Liver (tissue), 9 donors: Measurements from ENCODE around the gene NFYB. TPM values are rescaled to one million over a fixed set of nuclear protein-coding genes. Genes with fewer than 3 reads are reported as not detected.

Experiments used
- DNase-seq: peaks from one replicate; pipeline ENCODE4 v3.0.0-alpha.2; 2017; ENCODE audit warnings: low spot score
- H3K27ac ChIP-seq, 2 donors: one replicate each; pipeline ENCODE4 v1.7.0; 2013; ENCODE audit warnings: inconsistent platforms in 2 of 2, low read length in 2 of 2, control low read depth in 1 of 2, low read depth in 1 of 2, mild to moderate bottlenecking in 1 of 2
- H3K27me3 ChIP-seq, 4 donors: one replicate each; pipeline versions ENCODE4 v1.6.1 to v1.7.0; 2013; ENCODE audit warnings: low read length in 3 of 4, inconsistent platforms in 1 of 4, mild to moderate bottlenecking in 1 of 4, moderate library complexity in 1 of 4; ENCODE audit not compliant: control insufficient read depth in 4 of 4, insufficient read depth in 4 of 4
- H3K36me3 ChIP-seq, 4 donors: one replicate each; pipeline versions ENCODE4 v1.6.1 to v1.7.0; 2013; ENCODE audit warnings: low read length in 3 of 4, mild to moderate bottlenecking in 3 of 4, low read depth in 1 of 4, moderate library complexity in 1 of 4; ENCODE audit not compliant: control insufficient read depth in 4 of 4, insufficient read depth in 3 of 4
- H3K4me1 ChIP-seq, 4 donors: one replicate each; pipeline versions ENCODE4 v1.6.1 to v1.7.0; 2013; ENCODE audit warnings: low read length in 3 of 4, mild to moderate bottlenecking in 3 of 4, moderate library complexity in 1 of 4; ENCODE audit not compliant: control insufficient read depth in 4 of 4, insufficient read depth in 4 of 4
- H3K4me3 ChIP-seq, 3 donors: one replicate each; pipeline versions ENCODE4 v1.6.1 to v1.7.0; 2013; ENCODE audit warnings: low read length in 3 of 3, control low read depth in 1 of 3, low read depth in 1 of 3, mild to moderate bottlenecking in 1 of 3
- H3K9ac ChIP-seq, 2 donors: one replicate each; pipeline ENCODE4 v1.7.0; 2013; ENCODE audit warnings: low read length in 2 of 2, mild to moderate bottlenecking in 2 of 2, moderate library complexity in 2 of 2, control low read depth in 1 of 2, low read depth in 1 of 2
- H3K9me3 ChIP-seq, 4 donors: one replicate each; pipeline versions ENCODE4 v1.6.1 to v1.7.0; 2013; ENCODE audit warnings: low read length in 3 of 4; ENCODE audit not compliant: control insufficient read depth in 4 of 4
- EGR1 ChIP-seq, 2 donors: IDR thresholded peaks; 2 replicates each; pipeline ENCODE4 v1.6.1; 2016 to 2018; ENCODE audit warnings: antibody characterized with exemption in 2 of 2, low read depth in 2 of 2
- FOXA1 ChIP-seq: IDR thresholded peaks from 2 replicates; pipeline ENCODE4 v1.6.1; 2016; ENCODE audit warnings: antibody characterized with exemption
- FOXA2 ChIP-seq: IDR thresholded peaks from 2 replicates; pipeline ENCODE4 v1.6.1; 2016; ENCODE audit warnings: antibody characterized with exemption
- GABPA ChIP-seq, 2 donors: IDR thresholded peaks in 1 of 2; conservative IDR thresholded peaks in 1 of 2; 2 replicates each; pipeline ENCODE4 v1.6.1; 2016; ENCODE audit warnings: antibody characterized with exemption in 2 of 2, mild to moderate bottlenecking in 1 of 2, moderate library complexity in 1 of 2
- HNF4A ChIP-seq, 2 donors: conservative IDR thresholded peaks; 2 replicates each; pipeline ENCODE4 v1.6.1; 2016; ENCODE audit warnings: antibody characterized with exemption in 2 of 2, mild to moderate bottlenecking in 2 of 2
- HNF4G ChIP-seq: IDR thresholded peaks from 2 replicates; pipeline ENCODE4 v1.6.1; 2016; ENCODE audit warnings: antibody characterized with exemption
- JUND ChIP-seq, 2 donors: IDR thresholded peaks; 2 replicates each; pipeline ENCODE4 v1.6.1; 2016; ENCODE audit warnings: antibody characterized with exemption in 2 of 2
- NR2F2 ChIP-seq: IDR thresholded peaks from 2 replicates; pipeline ENCODE4 v1.6.1; 2016; ENCODE audit warnings: antibody characterized with exemption
- RAD21 ChIP-seq, 2 donors: IDR thresholded peaks; 2 replicates each; pipeline ENCODE4 v1.6.1; 2016; ENCODE audit warnings: antibody characterized with exemption in 2 of 2, mild to moderate bottlenecking in 2 of 2
- RXRA ChIP-seq, 2 donors: IDR thresholded peaks; 2 replicates each; pipeline ENCODE4 v1.6.1; 2017 to 2018; ENCODE audit warnings: antibody characterized with exemption in 2 of 2, mild to moderate bottlenecking in 1 of 2
- SP1 ChIP-seq: IDR thresholded peaks from 2 replicates; pipeline ENCODE4 v1.6.1; 2018; ENCODE audit warnings: antibody characterized with exemption, mild to moderate bottlenecking
- TAF1 ChIP-seq: conservative IDR thresholded peaks from 2 replicates; pipeline ENCODE4 v1.6.1; 2016; ENCODE audit warnings: antibody characterized with exemption, mild to moderate bottlenecking
- YY1 ChIP-seq: IDR thresholded peaks from 2 replicates; pipeline ENCODE4 v1.6.1; 2016; ENCODE audit warnings: antibody characterized with exemption, mild to moderate bottlenecking
- WGBS: extraction: QIAGEN DNeasy Blood & Tissue Kit; methylation state at CpG from one replicate; pipeline ENCODE4 v1.1.7; 2013; 5-methylcytosine and 5-hydroxymethylcytosine counted together
- polyA plus RNA-seq, 2 donors: library from polyadenylated mRNA; stranded (reverse) in 1 of 2; unstranded in 1 of 2; fragments of 200-250 nt in 1 of 2; fragments of >200 nt in 1 of 2; fragmentation: Nextera tagmentation in 1 of 2; extraction: Ambion mirVana in 1 of 2; gene quantifications; one replicate each; pipeline versions ENCODE4 v1.2.1 to v1.2.3, GENCODE V29; 2013 to 2015
- total RNA-seq, 2 donors: library from RNA; depleted of rRNA; stranded (reverse); fragments of >200 nt; gene quantifications; one replicate each; pipeline ENCODE4 v1.2.3, GENCODE V29; 2014
- TF ChIP-seq, protein P1 (sequence below): IDR thresholded peaks from 2 replicates; pipeline ENCODE4 v1.6.1; 2016; ENCODE audit warnings: antibody characterized with exemption
- TF ChIP-seq, protein P2 (sequence below): IDR thresholded peaks from 2 replicates; pipeline ENCODE4 v1.6.1; 2016; ENCODE audit warnings: antibody characterized with exemption
- TF ChIP-seq, protein P3 (sequence below): IDR thresholded peaks from 2 replicates; pipeline ENCODE4 v1.6.1; 2016; ENCODE audit warnings: antibody characterized with exemption
- TF ChIP-seq, protein P4 (sequence below): fragments of 150-350 bp; IDR thresholded peaks from 2 replicates; pipeline ENCODE4 v1.5.1; 2017; ENCODE audit warnings: improper control_type of control experiment, low read depth, low read length; ENCODE audit not compliant: missing input control
- TF ChIP-seq, protein P5 (sequence below): IDR thresholded peaks from 2 replicates; pipeline ENCODE4 v1.6.1; 2016; ENCODE audit warnings: antibody characterized with exemption, mild to moderate bottlenecking
- donor health status: healthy.
- donor health status: healthy.
- donor health status: healthy.
- donor health status: healthy.
- donor health status: healthy.

Gene NFYB
- total and polyA plus RNA-seq, 4 donors = 7.6 to 14.6 (median 11.5) TPM

DNA sequence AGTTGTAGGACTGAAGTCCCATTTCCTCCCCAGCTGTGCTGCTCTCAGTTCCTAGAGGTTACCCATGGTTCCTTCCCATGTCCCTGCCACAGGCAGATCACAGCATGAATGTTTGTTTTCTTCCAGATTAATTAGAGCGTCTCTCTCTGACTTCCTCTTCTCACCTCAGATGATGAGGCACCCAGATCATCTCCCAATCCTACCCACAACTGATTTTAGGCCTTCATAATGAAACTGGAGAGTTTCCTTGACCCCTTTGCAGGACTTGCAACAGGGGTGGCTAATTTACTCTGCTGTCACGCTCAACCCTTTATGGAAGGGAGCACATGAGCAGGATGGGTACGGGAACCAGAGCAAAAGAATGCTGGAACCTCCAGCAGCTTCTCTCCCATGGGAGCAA is 45.4 kb upstream of the NFYB start:
- Histone ChIP-seq H3K9ac (no peak overlapping the region), H3K9me3 (peaks cover 0 to 18% (median 10%) of the 10 kb centered on the region in 4 donors), H3K27me3 (no peaks in the 10 kb centered on the region), H3K4me1 (peaks cover 0 to 15% (median 11%) of the 10 kb centered on the region in 4 donors), H3K4me3 (peak overlapping the region in 1 of 3 donors; percentile 46), H3K27ac (no peak overlapping the region), H3K36me3 (no peaks in the 10 kb centered on the region)
- TF ChIP-seq FOXA2 (no peak), SP1 (no peak), RAD21 (IDR thresholded peaks at IDR 0.05) (no peak), TAF1 (no peak), YY1 (no peak)
- TF ChIP-seq, protein P1, sequence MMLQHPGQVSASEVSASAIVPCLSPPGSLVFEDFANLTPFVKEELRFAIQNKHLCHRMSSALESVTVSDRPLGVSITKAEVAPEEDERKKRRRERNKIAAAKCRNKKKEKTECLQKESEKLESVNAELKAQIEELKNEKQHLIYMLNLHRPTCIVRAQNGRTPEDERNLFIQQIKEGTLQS = no peak
- no peak for DNase-seq
- 90% methylated on average over 3 of the region's 3 CpGs for WGBS

DNA sequence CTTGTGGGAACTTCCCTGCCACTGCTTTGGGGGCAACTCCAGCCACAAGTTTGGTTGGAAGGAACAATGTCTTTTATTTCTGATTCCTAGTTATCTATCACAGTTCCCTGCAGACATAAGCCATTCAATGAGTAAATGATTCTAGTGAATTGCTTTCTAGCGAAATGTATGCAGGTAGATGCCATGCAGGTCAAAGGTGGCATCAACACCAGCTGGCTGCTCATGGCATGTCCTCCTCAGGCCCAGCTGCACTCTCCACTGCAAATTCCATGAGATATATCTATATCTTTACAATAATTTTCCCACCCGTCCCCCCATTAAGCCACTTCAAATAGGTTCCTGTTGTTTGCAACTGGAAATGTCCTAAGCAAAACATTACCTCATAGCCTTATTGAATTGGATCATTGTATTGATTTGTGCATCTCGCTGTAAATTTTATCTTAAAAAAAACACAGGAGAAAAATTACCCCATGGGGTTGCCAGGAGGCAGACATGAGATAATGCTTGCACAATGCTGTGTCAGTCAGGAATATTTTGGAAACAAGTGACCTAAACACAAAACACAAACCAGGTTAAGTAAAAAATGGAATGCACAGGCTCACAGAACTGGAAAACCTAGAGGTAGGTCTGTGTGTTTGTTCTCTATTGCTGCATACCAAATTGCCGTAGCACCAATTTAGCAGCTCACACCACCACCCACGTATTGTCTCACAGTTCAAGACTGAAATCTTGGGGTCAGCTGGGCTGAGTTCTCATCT is 44.8 kb upstream of the NFYB start:
- 75% methylated on average over 5 of the region's 5 CpGs for WGBS
- H3K4me3 ChIP-seq = no peak overlapping the region
- peaks cover 0 to 18% (median 10%) of the 10 kb centered on the region in 4 donors for H3K9me3 ChIP-seq
- no peak overlapping the region for H3K9ac ChIP-seq
- no peaks in the 10 kb centered on the region for H3K27me3 ChIP-seq
- TF ChIP-seq YY1 = no peak
- TF ChIP-seq, protein P2, sequence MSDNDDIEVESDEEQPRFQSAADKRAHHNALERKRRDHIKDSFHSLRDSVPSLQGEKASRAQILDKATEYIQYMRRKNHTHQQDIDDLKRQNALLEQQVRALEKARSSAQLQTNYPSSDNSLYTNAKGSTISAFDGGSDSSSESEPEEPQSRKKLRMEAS = no peak
- TF ChIP-seq RXRA (IDR thresholded peaks at IDR 0.05) = no peak
- no peak for TF ChIP-seq FOXA2
- TF ChIP-seq SP1 = no peak
- TF ChIP-seq, protein P3, sequence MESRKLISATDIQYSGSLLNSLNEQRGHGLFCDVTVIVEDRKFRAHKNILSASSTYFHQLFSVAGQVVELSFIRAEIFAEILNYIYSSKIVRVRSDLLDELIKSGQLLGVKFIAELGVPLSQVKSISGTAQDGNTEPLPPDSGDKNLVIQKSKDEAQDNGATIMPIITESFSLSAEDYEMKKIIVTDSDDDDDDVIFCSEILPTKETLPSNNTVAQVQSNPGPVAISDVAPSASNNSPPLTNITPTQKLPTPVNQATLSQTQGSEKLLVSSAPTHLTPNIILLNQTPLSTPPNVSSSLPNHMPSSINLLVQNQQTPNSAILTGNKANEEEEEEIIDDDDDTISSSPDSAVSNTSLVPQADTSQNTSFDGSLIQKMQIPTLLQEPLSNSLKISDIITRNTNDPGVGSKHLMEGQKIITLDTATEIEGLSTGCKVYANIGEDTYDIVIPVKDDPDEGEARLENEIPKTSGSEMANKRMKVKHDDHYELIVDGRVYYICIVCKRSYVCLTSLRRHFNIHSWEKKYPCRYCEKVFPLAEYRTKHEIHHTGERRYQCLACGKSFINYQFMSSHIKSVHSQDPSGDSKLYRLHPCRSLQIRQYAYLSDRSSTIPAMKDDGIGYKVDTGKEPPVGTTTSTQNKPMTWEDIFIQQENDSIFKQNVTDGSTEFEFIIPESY = no peak
- no peak for TF ChIP-seq NR2F2
- TF ChIP-seq, protein P4, sequence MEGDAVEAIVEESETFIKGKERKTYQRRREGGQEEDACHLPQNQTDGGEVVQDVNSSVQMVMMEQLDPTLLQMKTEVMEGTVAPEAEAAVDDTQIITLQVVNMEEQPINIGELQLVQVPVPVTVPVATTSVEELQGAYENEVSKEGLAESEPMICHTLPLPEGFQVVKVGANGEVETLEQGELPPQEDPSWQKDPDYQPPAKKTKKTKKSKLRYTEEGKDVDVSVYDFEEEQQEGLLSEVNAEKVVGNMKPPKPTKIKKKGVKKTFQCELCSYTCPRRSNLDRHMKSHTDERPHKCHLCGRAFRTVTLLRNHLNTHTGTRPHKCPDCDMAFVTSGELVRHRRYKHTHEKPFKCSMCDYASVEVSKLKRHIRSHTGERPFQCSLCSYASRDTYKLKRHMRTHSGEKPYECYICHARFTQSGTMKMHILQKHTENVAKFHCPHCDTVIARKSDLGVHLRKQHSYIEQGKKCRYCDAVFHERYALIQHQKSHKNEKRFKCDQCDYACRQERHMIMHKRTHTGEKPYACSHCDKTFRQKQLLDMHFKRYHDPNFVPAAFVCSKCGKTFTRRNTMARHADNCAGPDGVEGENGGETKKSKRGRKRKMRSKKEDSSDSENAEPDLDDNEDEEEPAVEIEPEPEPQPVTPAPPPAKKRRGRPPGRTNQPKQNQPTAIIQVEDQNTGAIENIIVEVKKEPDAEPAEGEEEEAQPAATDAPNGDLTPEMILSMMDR = no peak
- no peak for TF ChIP-seq RAD21 (IDR thresholded peaks at IDR 0.05)
- no peak for TF ChIP-seq GABPA (IDR thresholded peaks at IDR 0.05 in 1 of 2, conservative IDR thresholded peaks at IDR 0.05 in 1 of 2)
- TF ChIP-seq FOXA1 = no peak
- TF ChIP-seq, protein P5, sequence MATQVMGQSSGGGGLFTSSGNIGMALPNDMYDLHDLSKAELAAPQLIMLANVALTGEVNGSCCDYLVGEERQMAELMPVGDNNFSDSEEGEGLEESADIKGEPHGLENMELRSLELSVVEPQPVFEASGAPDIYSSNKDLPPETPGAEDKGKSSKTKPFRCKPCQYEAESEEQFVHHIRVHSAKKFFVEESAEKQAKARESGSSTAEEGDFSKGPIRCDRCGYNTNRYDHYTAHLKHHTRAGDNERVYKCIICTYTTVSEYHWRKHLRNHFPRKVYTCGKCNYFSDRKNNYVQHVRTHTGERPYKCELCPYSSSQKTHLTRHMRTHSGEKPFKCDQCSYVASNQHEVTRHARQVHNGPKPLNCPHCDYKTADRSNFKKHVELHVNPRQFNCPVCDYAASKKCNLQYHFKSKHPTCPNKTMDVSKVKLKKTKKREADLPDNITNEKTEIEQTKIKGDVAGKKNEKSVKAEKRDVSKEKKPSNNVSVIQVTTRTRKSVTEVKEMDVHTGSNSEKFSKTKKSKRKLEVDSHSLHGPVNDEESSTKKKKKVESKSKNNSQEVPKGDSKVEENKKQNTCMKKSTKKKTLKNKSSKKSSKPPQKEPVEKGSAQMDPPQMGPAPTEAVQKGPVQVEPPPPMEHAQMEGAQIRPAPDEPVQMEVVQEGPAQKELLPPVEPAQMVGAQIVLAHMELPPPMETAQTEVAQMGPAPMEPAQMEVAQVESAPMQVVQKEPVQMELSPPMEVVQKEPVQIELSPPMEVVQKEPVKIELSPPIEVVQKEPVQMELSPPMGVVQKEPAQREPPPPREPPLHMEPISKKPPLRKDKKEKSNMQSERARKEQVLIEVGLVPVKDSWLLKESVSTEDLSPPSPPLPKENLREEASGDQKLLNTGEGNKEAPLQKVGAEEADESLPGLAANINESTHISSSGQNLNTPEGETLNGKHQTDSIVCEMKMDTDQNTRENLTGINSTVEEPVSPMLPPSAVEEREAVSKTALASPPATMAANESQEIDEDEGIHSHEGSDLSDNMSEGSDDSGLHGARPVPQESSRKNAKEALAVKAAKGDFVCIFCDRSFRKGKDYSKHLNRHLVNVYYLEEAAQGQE = no peak
- no peak for TF ChIP-seq EGR1 (IDR thresholded peaks at IDR 0.05; ENCODE audit: low read depth in 2 of 2)
- TF ChIP-seq TAF1 = no peak
- TF ChIP-seq HNF4A (conservative IDR thresholded peaks at IDR 0.05) = no peak
- TF ChIP-seq, protein P1 = no peak
- TF ChIP-seq HNF4G = no peak
- TF ChIP-seq JUND (IDR thresholded peaks at IDR 0.05) = no peak
- H3K4me1 ChIP-seq = peaks cover 0 to 11% (median 10%) of the 10 kb centered on the region in 4 donors
- H3K27ac ChIP-seq = no peak overlapping the region
- no peak for DNase-seq
- H3K36me3 ChIP-seq = no peaks in the 10 kb centered on the region
